H9 (cell line): ENCODE measurements around the gene MRTFB. TPM values are rescaled to one million over a fixed set of nuclear protein-coding genes. Genes with fewer than 3 reads are reported as not detected.

Experiments
- DNase-seq: peaks from one replicate; pipeline ENCODE4 v3.0.0-alpha.2; 2017
- H2AFZ ChIP-seq: one replicate; pipeline ENCODE4 v1.6.1; 2013; ENCODE audit warnings: mild to moderate bottlenecking, low read length, control low read depth, moderate library complexity
- H2AK5ac ChIP-seq: 2 replicates; pipeline ENCODE4 v1.6.1; 2013; ENCODE audit warnings: low read length, control low read depth, mixed read lengths; ENCODE audit not compliant: insufficient read length
- H2BK120ac ChIP-seq: one replicate; pipeline ENCODE4 v1.6.1; 2013; ENCODE audit warnings: low read depth, mild to moderate bottlenecking, low read length, control low read depth, inconsistent platforms; ENCODE audit not compliant: poor library complexity, severe bottlenecking
- H2BK12ac ChIP-seq: 2 replicates; pipeline ENCODE4 v1.6.1; 2013; ENCODE audit warnings: low read length, control low read depth, mixed read lengths, low read depth; ENCODE audit not compliant: insufficient read length
- H2BK15ac ChIP-seq: 2 replicates; pipeline ENCODE4 v1.6.1; 2013; ENCODE audit warnings: low read depth, low read length, control low read depth
- H2BK20ac ChIP-seq: one replicate; pipeline ENCODE4 v1.6.1; 2013; ENCODE audit warnings: low read depth, mild to moderate bottlenecking, low read length, control low read depth, inconsistent platforms; ENCODE audit not compliant: poor library complexity, severe bottlenecking
- H2BK5ac ChIP-seq: 2 replicates; pipeline ENCODE4 v1.6.1; 2013; ENCODE audit warnings: low read length, control low read depth, mixed read lengths; ENCODE audit not compliant: insufficient read length
- H3K14ac ChIP-seq: 2 replicates; pipeline ENCODE4 v1.6.1; 2013; ENCODE audit warnings: low read length, control low read depth; ENCODE audit not compliant: insufficient read depth
- H3K18ac ChIP-seq: 2 replicates; pipeline ENCODE4 v1.6.1; 2013; ENCODE audit warnings: low read depth, mild to moderate bottlenecking, mixed read lengths, low read length, control low read depth; ENCODE audit not compliant: insufficient read length
- H3K23ac ChIP-seq: 2 replicates; pipeline ENCODE4 v1.6.1; 2013; ENCODE audit warnings: low read length, control low read depth, mixed read lengths, low read depth; ENCODE audit not compliant: insufficient read length
- H3K23me2 ChIP-seq: 2 replicates; pipeline ENCODE4 v1.6.1; 2013; ENCODE audit warnings: low read depth, mild to moderate bottlenecking, mixed read lengths, low read length, control low read depth; ENCODE audit not compliant: insufficient read length, poor library complexity, severe bottlenecking
- H3K27ac ChIP-seq: 2 replicates; pipeline ENCODE4 v1.5.1; 2013; ENCODE audit warnings: low read length, control low read depth, mixed read lengths, low read depth; ENCODE audit not compliant: insufficient read length
- H3K27me3 ChIP-seq: 2 replicates; pipeline ENCODE4 v1.6.1; 2013; ENCODE audit warnings: low read length, control low read depth, inconsistent platforms; ENCODE audit not compliant: insufficient read depth
- H3K4ac ChIP-seq: 2 replicates; pipeline ENCODE4 v1.6.1; 2013; ENCODE audit warnings: low read depth, mild to moderate bottlenecking, control low read depth, inconsistent platforms, low read length, moderate library complexity
- H3K4me1 ChIP-seq: 2 replicates; pipeline ENCODE4 v1.6.1; 2013; ENCODE audit warnings: low read length, control low read depth, inconsistent platforms; ENCODE audit not compliant: insufficient read depth
- H3K4me2 ChIP-seq: 2 replicates; pipeline ENCODE4 v1.6.1; 2013; ENCODE audit warnings: low read length, control low read depth, mixed read lengths; ENCODE audit not compliant: insufficient read length, insufficient read depth
- H3K56ac ChIP-seq: 2 replicates; pipeline ENCODE4 v1.6.1; 2013; ENCODE audit warnings: low read depth, mild to moderate bottlenecking, mixed read lengths, low read length, control low read depth; ENCODE audit not compliant: insufficient read length
- H3K79me1 ChIP-seq: 2 replicates; pipeline ENCODE4 v1.6.1; 2013; ENCODE audit warnings: low read depth, mild to moderate bottlenecking, moderate library complexity, low read length, control low read depth, inconsistent platforms; ENCODE audit not compliant: insufficient read depth, poor library complexity, severe bottlenecking
- H3K79me2 ChIP-seq: 2 replicates; pipeline ENCODE4 v1.6.1; 2013; ENCODE audit warnings: low read length, control low read depth, inconsistent platforms; ENCODE audit not compliant: insufficient read depth
- H3K9ac ChIP-seq: 2 replicates; pipeline ENCODE4 v1.6.1; 2013; ENCODE audit warnings: low read length, control low read depth, mixed read lengths; ENCODE audit not compliant: insufficient read length; ENCODE audit errors: extremely low read depth
- H3K9me3 ChIP-seq: one replicate; pipeline ENCODE4 v1.6.1; 2013; ENCODE audit warnings: low read depth, low read length, inconsistent platforms; ENCODE audit not compliant: control insufficient read depth
- H3T11ph ChIP-seq: one replicate; pipeline ENCODE4 v1.6.1; 2013; ENCODE audit warnings: mild to moderate bottlenecking, low read length, control low read depth, inconsistent platforms
- H4K20me1 ChIP-seq: one replicate; pipeline ENCODE4 v1.6.1; 2013; ENCODE audit not compliant: control insufficient read depth, insufficient read length, insufficient read depth
- H4K5ac ChIP-seq: 2 replicates; pipeline ENCODE4 v1.6.1; 2013; ENCODE audit warnings: low read depth, mild to moderate bottlenecking, mixed read lengths, low read length, control low read depth; ENCODE audit not compliant: insufficient read length
- H4K8ac ChIP-seq: replicated peaks from 2 replicates; pipeline ENCODE4 v1.6.1; 2013; ENCODE audit warnings: low read length, control low read depth, mixed read lengths, low read depth; ENCODE audit not compliant: insufficient read length
- H4K91ac ChIP-seq: 2 replicates; pipeline ENCODE4 v1.6.1; 2013; ENCODE audit warnings: low read depth, mild to moderate bottlenecking, moderate library complexity, mixed read lengths, low read length, control low read depth; ENCODE audit not compliant: insufficient read length
- H3K27ac Mint-ChIP-seq, 3 experiments: 2 replicates in 2 of 3; 3 replicates in 1 of 3; pipeline ENCODE4 v1.8.0; 2020 to 2021; ENCODE audit warnings: mixed read lengths in 3 of 3, mild to moderate bottlenecking in 1 of 3, moderate library complexity in 1 of 3
- H3K27me3 Mint-ChIP-seq: 2 replicates; pipeline ENCODE4 v1.8.0; 2021; ENCODE audit warnings: low read depth, mild to moderate bottlenecking, moderate library complexity, mixed read lengths
- H3K36me3 Mint-ChIP-seq, 3 experiments: 2 replicates in 2 of 3; 3 replicates in 1 of 3; pipeline ENCODE4 v1.8.0; 2020 to 2021; ENCODE audit warnings: low read depth in 3 of 3, mixed read lengths in 3 of 3; ENCODE audit not compliant: insufficient read depth in 1 of 3
- H3K4me1 Mint-ChIP-seq, 2 experiments: 2 replicates each; pipeline ENCODE4 v1.8.0; 2020; ENCODE audit warnings: mixed read lengths in 2 of 2
- H3K4me3 Mint-ChIP-seq, 2 experiments: 2 replicates in 1 of 2; 3 replicates in 1 of 2; pipeline ENCODE4 v1.8.0; 2020 to 2021; ENCODE audit warnings: mild to moderate bottlenecking in 2 of 2, mixed read lengths in 2 of 2, moderate library complexity in 1 of 2
- H3K9me3 Mint-ChIP-seq, 2 experiments: 2 replicates in 1 of 2; 3 replicates in 1 of 2; pipeline ENCODE4 v1.8.0; 2020; ENCODE audit warnings: mild to moderate bottlenecking in 2 of 2, mixed read lengths in 2 of 2, moderate library complexity in 1 of 2
- whole genome bisulfite sequencing: extraction: QIAGEN DNeasy Blood & Tissue Kit; methylation state at CpG from one replicate; pipeline ENCODE4 v1.1.7; 2013; ENCODE audit warnings: missing lambda C conversion rate, low lambda C conversion rate, mixed read lengths; ENCODE audit not compliant: insufficient read length; ENCODE audit errors: extremely low coverage; 5-methylcytosine and 5-hydroxymethylcytosine counted together
- total RNA-seq: library from RNA; stranded (reverse); gene quantifications from 2 replicates; pipeline ENCODE4 v1.2.1, GENCODE V29; 2021
- TF ChIP-seq, protein P1 (sequence below): fragments of 200-600 bp; sonication (generic); conservative IDR thresholded peaks from 3 replicates; pipeline ENCODE4 v1.8.0; 2021; ENCODE audit warnings: antibody characterized with exemption, mild to moderate bottlenecking

Gene MRTFB
- total RNA-seq, 1 experiment from 2014 or later: 29.9 TPM

DNA sequence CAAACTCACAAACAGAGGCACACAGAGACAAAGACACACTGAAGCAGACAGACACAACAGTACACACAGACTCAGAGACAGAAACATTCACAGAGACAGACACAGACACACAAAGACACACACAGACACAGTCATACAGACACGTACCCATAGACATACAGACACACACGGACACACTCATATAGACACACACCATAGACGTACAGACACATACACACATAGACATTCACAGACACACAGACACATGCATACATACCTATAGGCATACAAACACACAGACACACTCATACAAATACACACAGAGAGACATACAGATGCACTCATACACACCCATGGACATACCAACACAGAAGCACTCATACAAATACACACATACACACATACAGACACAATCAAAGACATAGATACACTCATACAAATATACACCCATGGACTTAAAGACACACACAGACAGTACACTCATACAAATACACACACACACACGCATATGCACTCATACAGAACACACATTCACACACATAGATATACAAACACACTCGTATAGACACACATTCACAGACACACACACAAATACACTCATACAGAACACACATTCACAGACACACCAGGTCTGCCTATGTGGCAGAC is 19.9 kb upstream of the MRTFB start:
- no peak overlapping the region for H3K4ac ChIP-seq
- peak overlapping the region; percentile 17 for H3K4me2 ChIP-seq
- H3K14ac ChIP-seq: peak overlapping the region; percentile 21; the same call in 1 of the 2 replicates
- H2BK20ac ChIP-seq: no peak overlapping the region
- H3K9ac ChIP-seq: no peak overlapping the region
- H3K4me1 Mint-ChIP-seq: peaks cover 0 to 5% of the 10 kb centered on the region in 2 experiments; a peak in 2 of 4 replicates
- H3K9me3 ChIP-seq: no peaks in the 10 kb centered on the region
- no peaks in the 10 kb centered on the region for H3K27me3 ChIP-seq
- H2AK5ac ChIP-seq: no peak overlapping the region
- no peaks in the 10 kb centered on the region for H3K79me2 ChIP-seq
- peak overlapping the region; percentile 13 for H2BK5ac ChIP-seq
- H4K20me1 ChIP-seq: no peaks in the 10 kb centered on the region
- TF ChIP-seq, protein P1, sequence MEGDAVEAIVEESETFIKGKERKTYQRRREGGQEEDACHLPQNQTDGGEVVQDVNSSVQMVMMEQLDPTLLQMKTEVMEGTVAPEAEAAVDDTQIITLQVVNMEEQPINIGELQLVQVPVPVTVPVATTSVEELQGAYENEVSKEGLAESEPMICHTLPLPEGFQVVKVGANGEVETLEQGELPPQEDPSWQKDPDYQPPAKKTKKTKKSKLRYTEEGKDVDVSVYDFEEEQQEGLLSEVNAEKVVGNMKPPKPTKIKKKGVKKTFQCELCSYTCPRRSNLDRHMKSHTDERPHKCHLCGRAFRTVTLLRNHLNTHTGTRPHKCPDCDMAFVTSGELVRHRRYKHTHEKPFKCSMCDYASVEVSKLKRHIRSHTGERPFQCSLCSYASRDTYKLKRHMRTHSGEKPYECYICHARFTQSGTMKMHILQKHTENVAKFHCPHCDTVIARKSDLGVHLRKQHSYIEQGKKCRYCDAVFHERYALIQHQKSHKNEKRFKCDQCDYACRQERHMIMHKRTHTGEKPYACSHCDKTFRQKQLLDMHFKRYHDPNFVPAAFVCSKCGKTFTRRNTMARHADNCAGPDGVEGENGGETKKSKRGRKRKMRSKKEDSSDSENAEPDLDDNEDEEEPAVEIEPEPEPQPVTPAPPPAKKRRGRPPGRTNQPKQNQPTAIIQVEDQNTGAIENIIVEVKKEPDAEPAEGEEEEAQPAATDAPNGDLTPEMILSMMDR: no peak
- no peak overlapping the region for H4K8ac ChIP-seq
- no peak overlapping the region for H2AFZ ChIP-seq
- peak overlapping the region; percentile 23 for H4K91ac ChIP-seq
- H3K79me1 ChIP-seq: no peaks in the 10 kb centered on the region
- H3T11ph ChIP-seq: no peak overlapping the region
- H3K27me3 Mint-ChIP-seq: peaks cover 1% of the 10 kb centered on the region
- no peak overlapping the region for H3K27ac Mint-ChIP-seq
- peaks cover 0 to 1% (median 0%) of the 10 kb centered on the region in 3 experiments; a peak in 2 of 7 replicates for H3K36me3 Mint-ChIP-seq
- H3K23me2 ChIP-seq: no peaks in the 10 kb centered on the region
- H3K4me3 Mint-ChIP-seq: no peak overlapping the region
- peaks cover 9% of the 10 kb centered on the region; the same call in 1 of the 2 replicates for H3K4me1 ChIP-seq
- H3K27ac ChIP-seq: peak overlapping the region; percentile 66
- peak overlapping the region; percentile 47 for H4K5ac ChIP-seq
- H3K18ac ChIP-seq: peak overlapping the region; percentile 86
- no peak overlapping the region for H2BK15ac ChIP-seq
- WGBS: no CpG with 5 or more reads among the region's 5 CpGs
- no peak for DNase-seq
- peaks cover 5% of the 10 kb centered on the region in 2 experiments; a peak in 2 of 5 replicates for H3K9me3 Mint-ChIP-seq
- H2BK12ac ChIP-seq: peak overlapping the region; percentile 12
- no peak overlapping the region for H3K56ac ChIP-seq
- H2BK120ac ChIP-seq: no peak overlapping the region
- no peak overlapping the region for H3K23ac ChIP-seq
